NCI-H2107 treated with DMSO at 0.1 percent for 48 hours (cell line): Measurements from ENCODE around the gene EGLN2.
"Not testable (repeated sequence)": the region's sequence is repeated elsewhere in the genome, so short reads cannot be mapped to it uniquely, and the experiment has no call there.

Experiments
- DNase-seq: peaks from one replicate; lab custom pipeline; 2025; ENCODE audit not compliant: unreplicated experiment; lab: John Stamatoyannopoulos, UW

The EGLN2 gene

DNA sequence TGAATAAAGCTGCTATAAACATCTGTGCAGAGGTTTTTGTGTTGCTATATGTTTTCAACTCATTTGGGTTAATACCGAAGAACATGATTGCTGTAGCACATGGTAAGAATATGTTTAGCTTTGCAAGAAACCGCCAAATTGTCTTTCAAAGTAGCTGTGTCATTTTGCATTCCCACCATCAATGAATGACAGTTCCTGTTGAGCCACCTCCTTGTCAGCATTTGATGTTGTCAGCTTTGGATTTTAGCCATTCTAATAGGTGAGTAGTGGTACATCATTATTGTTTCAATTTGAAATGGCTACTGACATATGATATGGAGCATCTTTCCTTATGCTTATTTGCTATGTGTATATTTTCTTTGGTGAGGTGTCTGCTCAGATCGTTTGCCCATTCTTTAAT is 43.0 kb downstream of the EGLN2 start:
- not testable (repeated sequence) for DNase-seq

DNA sequence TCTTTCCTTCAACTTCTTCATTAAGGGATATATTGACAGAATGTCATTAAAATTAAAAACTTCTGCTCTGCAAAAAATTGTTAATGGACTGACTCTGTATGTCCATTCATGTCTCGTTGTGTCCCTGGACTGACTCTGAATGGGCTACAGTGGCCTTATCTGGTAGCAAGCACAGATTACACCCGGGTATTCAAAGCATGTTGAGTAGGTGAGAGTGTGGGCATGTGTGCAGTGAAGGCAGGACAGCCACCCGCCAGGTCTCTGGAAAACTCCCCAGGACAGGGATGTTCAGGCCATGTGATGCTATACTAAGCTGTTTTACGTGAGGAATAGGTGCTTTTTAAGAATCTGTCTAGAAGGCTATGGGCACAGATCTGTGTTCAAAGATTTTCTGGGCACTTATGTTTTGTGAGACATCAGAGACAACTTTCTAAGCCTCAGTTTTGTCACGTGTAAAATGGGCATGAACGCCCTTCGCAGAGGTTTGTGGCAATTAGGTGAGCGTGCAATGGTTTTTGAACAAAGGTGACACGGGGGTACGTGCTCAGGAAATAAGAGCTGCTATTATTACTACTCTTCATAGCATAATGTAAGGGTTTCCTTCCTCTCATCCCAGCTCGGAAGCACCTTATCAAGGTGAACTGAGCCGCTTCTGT is 44.1 kb downstream of the EGLN2 start:
- not testable (repeated sequence) for DNase-seq

DNA sequence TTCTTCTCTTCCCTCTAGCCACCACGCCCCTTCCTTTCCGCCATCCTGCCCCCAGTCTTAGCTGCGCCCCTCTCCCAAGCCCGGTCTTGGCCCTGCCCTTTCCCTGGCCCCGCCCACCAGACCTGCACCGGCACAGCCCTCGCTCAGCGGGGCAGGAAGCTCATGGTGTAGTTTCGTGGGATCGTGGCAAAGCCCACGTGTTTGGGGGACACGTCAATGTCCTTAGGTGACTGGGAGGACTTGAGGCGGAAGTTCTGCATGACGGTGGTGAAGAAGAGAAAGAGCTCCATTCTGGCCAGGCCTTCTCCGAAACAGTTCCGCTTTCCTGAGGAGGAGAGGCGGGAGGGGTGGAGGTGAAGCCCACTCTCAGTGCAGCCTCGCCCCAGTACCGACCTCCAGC is 44.7 kb downstream of the EGLN2 start:
- DNase-seq: not testable (repeated sequence)

DNA sequence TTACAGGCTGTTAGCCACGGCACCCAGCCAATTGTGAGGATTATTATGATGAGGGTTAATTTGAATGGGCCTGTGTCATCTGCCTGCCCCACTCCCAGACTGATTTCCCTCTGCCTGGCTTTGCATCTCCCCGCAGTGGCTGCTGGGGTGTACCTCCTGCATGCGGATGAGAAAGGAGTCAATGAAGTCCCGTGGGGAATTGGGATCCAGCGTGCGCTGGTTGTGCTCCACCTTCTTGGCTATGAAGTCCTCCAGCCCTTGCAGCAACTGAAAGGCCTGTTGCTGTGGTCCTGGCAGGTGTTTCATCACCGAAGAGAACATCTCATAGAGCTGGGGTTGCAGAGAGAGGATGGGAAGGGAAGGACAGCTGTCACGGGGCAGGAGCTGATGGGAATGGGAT is 47.7 kb downstream of the EGLN2 start:
- not testable (repeated sequence) for DNase-seq

DNA sequence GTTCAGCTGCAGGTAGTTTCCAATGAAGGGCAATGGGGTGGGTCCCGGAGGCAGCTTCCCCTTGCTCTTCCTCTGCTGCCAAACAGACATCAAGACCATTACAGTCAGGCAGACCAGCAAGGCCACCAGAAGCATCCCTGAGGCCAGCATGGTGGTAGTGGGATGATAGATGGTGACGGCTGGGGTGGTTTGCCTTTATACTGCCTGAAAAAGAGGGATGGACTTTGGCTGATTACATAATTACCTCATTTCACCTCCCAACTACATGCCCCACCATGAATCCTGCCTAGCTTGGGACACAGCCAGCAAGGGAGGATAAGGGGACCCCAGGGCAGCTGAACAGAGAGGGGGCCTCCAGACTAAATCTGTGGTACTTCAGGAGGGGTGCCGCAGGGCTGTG is 51.3 kb downstream of the EGLN2 start, which contains the start of gene CYP2A6:
Gene CYP2A6 (minus strand): TSS at position 171 of the 400 bp plus-strand sequence. CDS start 21 bp downstream, at position 150.
- not testable (repeated sequence) for DNase-seq

DNA sequence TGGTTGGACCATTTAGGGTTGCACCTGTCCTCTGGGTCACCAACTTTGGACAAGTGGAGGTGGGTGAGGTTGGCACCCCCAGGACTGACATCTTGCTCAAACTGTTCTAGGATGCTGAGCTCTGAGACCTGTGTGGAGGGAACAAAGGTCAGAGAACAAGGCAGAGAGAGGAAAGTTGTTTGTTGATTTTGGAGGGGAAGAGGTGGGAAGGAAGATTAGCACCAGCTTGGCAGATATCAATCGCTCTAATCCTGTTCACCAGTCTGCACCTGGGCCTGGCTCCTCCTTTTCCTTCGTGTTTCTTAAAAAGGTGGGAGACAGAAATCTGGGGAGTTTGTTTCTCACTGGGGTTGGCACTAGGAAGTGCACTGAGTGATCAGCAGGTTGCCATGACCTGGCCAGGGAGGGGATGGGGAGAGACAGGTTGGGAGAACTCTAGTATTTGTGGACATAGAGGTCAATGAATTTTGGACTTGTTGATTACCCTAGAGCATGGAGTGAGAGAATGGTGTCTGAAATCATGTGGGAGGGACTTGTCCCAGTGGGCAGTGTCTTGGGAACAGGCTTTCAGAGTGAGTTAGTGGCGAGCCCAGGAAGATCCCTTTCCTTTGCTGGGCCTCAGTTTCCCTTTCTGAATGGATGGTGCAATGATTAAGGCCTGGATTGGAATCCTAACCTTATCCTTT is 53.6 kb downstream of the EGLN2 start:
- DNase-seq: not testable (repeated sequence)
